ENCODE measurements around the gene AIFM3.

GRCh38 chr22:20983081-20983771, 16.2 kb downstream of the AIFM3 start:
- no peak for TF ChIP-seq FOXM1 (IDR thresholded peaks at IDR 0.05; ENCODE audit: borderline replicate concordance, low read depth)
- no peak for TF ChIP-seq TEAD4 (IDR thresholded peaks at IDR 0.05)
- no peak for TF ChIP-seq TCF12 (IDR thresholded peaks at IDR 0.05; ENCODE audit: low read depth)
- TF ChIP-seq, protein P1, sequence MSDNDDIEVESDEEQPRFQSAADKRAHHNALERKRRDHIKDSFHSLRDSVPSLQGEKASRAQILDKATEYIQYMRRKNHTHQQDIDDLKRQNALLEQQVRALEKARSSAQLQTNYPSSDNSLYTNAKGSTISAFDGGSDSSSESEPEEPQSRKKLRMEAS (IDR thresholded peaks at IDR 0.05): no peak
- TF ChIP-seq, protein P2, sequence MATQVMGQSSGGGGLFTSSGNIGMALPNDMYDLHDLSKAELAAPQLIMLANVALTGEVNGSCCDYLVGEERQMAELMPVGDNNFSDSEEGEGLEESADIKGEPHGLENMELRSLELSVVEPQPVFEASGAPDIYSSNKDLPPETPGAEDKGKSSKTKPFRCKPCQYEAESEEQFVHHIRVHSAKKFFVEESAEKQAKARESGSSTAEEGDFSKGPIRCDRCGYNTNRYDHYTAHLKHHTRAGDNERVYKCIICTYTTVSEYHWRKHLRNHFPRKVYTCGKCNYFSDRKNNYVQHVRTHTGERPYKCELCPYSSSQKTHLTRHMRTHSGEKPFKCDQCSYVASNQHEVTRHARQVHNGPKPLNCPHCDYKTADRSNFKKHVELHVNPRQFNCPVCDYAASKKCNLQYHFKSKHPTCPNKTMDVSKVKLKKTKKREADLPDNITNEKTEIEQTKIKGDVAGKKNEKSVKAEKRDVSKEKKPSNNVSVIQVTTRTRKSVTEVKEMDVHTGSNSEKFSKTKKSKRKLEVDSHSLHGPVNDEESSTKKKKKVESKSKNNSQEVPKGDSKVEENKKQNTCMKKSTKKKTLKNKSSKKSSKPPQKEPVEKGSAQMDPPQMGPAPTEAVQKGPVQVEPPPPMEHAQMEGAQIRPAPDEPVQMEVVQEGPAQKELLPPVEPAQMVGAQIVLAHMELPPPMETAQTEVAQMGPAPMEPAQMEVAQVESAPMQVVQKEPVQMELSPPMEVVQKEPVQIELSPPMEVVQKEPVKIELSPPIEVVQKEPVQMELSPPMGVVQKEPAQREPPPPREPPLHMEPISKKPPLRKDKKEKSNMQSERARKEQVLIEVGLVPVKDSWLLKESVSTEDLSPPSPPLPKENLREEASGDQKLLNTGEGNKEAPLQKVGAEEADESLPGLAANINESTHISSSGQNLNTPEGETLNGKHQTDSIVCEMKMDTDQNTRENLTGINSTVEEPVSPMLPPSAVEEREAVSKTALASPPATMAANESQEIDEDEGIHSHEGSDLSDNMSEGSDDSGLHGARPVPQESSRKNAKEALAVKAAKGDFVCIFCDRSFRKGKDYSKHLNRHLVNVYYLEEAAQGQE (IDR thresholded peaks at IDR 0.05; ENCODE audit: low read depth): no peak
- TF ChIP-seq RAD21 (IDR thresholded peaks at IDR 0.05; ENCODE audit: low read depth): no peak
- TF ChIP-seq EP300 (IDR thresholded peaks at IDR 0.05; ENCODE audit: borderline replicate concordance): no peak
- TF ChIP-seq ZBTB7A (IDR thresholded peaks at IDR 0.05; ENCODE audit: low read depth): no peak
- TF ChIP-seq CREB1 (IDR thresholded peaks at IDR 0.05; ENCODE audit: low read depth): no peak
- no peak for TF ChIP-seq NFIC (IDR thresholded peaks at IDR 0.05)
- TF ChIP-seq TAF1 (IDR thresholded peaks at IDR 0.05; ENCODE audit: low read depth): no peak
- TF ChIP-seq, protein P3, sequence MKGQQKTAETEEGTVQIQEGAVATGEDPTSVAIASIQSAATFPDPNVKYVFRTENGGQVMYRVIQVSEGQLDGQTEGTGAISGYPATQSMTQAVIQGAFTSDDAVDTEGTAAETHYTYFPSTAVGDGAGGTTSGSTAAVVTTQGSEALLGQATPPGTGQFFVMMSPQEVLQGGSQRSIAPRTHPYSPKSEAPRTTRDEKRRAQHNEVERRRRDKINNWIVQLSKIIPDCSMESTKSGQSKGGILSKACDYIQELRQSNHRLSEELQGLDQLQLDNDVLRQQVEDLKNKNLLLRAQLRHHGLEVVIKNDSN (IDR thresholded peaks at IDR 0.05): no peak

Data from Ishikawa (cell line).